ENCODE measurements around the gene DDX41. TPM values are rescaled to one million over a fixed set of nuclear protein-coding genes. Genes with fewer than 3 reads are reported as not detected.

The DDX41 gene
- polyA plus RNA-seq, 1 experiment = 71.8 TPM

- H3K4me3 ChIP-seq (ENCODE audit: low read depth, low read length) = no peak overlapping the region
- no peak for DNase-seq (ENCODE audit: low read depth, low spot score)
- H3K27me3 ChIP-seq (ENCODE audit: control insufficient read depth, insufficient read depth, low read length) = no peaks in the 10 kb centered on the region
- POLR2A ChIA-PET = no interaction called here
- no peaks in the 10 kb centered on the region for H3K9me3 ChIP-seq (ENCODE audit: control insufficient read depth, insufficient read depth, low read length)
- no peak overlapping the region for H3K27ac ChIP-seq (ENCODE audit: low read depth, low read length)
- CTCF ChIA-PET = interaction anchor here (2.1 kb wide), 1 partner anchor 11 kb away, joined by 6 read pairs; no protein-coding TSS in a partner anchor
- TF ChIP-seq, protein P1, sequence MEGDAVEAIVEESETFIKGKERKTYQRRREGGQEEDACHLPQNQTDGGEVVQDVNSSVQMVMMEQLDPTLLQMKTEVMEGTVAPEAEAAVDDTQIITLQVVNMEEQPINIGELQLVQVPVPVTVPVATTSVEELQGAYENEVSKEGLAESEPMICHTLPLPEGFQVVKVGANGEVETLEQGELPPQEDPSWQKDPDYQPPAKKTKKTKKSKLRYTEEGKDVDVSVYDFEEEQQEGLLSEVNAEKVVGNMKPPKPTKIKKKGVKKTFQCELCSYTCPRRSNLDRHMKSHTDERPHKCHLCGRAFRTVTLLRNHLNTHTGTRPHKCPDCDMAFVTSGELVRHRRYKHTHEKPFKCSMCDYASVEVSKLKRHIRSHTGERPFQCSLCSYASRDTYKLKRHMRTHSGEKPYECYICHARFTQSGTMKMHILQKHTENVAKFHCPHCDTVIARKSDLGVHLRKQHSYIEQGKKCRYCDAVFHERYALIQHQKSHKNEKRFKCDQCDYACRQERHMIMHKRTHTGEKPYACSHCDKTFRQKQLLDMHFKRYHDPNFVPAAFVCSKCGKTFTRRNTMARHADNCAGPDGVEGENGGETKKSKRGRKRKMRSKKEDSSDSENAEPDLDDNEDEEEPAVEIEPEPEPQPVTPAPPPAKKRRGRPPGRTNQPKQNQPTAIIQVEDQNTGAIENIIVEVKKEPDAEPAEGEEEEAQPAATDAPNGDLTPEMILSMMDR (IDR thresholded peaks at IDR 0.05; ENCODE audit: low read depth, low read length) = no peak
Measured at GRCh38 chr5:177511796-177512675, 4.7 kb downstream of the DDX41 start.

GRCh38 chr5:177511181-177511580 is 5.6 kb downstream of the DDX41 start:
- Histone ChIP-seq H3K9me3 (ENCODE audit: control insufficient read depth, insufficient read depth, low read length) (no peaks in the 10 kb centered on the region), H3K27ac (ENCODE audit: low read depth, low read length) (no peak overlapping the region), H3K4me3 (ENCODE audit: low read depth, low read length) (no peak overlapping the region), H3K27me3 (ENCODE audit: control insufficient read depth, insufficient read depth, low read length) (no peaks in the 10 kb centered on the region)
- no peak for DNase-seq (ENCODE audit: low read depth, low spot score)
- TF ChIP-seq, protein P1 (IDR thresholded peaks at IDR 0.05; ENCODE audit: low read depth, low read length) = no peak
- POLR2A ChIA-PET = no interaction called here
- CTCF ChIA-PET = interaction anchor here (2.1 kb wide), 1 partner anchor 10 kb away, joined by 6 read pairs; no protein-coding TSS in a partner anchor

DNA sequence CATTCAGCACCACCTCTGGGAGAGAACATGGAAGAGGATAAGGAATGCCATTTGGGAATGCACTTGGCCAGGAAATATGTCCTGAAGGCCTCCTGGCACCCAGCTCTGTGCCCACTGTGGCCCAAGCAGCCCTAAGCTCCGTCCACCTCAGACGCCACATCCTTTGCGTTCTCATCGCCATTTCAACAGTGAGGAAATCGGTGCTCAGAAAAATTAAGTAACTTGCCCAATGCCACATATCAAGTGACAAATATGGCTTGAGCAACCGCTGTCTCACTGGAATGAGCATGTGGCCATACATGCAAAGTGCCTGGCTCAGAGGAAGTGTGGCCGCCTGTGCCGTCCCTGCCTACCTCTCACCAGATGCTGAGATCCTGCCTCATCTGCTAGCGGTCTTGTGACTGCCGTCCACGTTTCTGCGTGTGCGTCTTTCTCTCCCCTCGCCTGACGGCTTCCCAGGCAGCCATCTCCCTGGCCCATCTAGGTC is 6.2 kb downstream of the DDX41 start:
- H3K4me3 ChIP-seq (ENCODE audit: low read depth, low read length) = no peak overlapping the region
- CTCF ChIA-PET = interaction anchor here (2.1 kb wide), 1 partner anchor 10 kb away, joined by 6 read pairs; no protein-coding TSS in a partner anchor
- H3K9me3 ChIP-seq (ENCODE audit: control insufficient read depth, insufficient read depth, low read length) = no peaks in the 10 kb centered on the region

DNA sequence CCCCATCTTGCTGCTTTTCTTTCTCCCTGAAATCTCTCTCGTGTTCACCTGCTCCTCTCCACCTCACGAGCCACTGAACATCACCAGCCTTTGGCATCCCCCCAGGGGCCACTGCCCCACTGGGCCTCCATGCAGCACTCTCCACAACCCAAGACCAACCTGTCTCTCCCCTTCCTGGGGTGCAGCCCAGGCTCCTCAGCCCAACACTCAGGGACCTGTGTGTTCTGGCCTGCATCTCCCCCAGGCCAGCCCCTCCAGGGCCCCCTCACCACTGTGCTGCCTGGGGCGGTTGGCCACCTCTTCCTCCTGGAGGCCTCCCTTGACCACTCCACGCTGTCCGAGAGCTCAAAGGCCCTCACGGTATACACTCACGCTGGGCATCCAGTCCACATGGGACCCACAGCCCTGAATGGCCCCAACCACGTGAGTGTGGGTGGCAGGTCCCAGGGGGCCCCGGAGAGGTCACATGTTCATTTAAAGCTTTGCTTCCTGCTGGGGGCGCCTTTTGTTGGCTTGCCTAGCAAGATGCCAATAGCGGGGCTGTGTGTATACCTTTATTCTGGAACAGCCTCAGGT is 6.7 kb downstream of the DDX41 start:
- no peaks in the 10 kb centered on the region for H3K9me3 ChIP-seq (ENCODE audit: control insufficient read depth, insufficient read depth, low read length)
- POLR2A ChIA-PET = no interaction called here

More for the DNA sequence above, 6.2 kb downstream of the DDX41 start:
- DNase-seq (ENCODE audit: low read depth, low spot score) = no peak
- POLR2A ChIA-PET = no interaction called here
- Histone ChIP-seq H3K27me3 (ENCODE audit: control insufficient read depth, insufficient read depth, low read length) (no peaks in the 10 kb centered on the region), H3K27ac (ENCODE audit: low read depth, low read length) (no peak overlapping the region)
- TF ChIP-seq, protein P1 (IDR thresholded peaks at IDR 0.05; ENCODE audit: low read depth, low read length) = no peak

More for the DNA sequence above, 6.7 kb downstream of the DDX41 start:
- H3K27me3 ChIP-seq (ENCODE audit: control insufficient read depth, insufficient read depth, low read length) = no peaks in the 10 kb centered on the region
- CTCF ChIA-PET = interaction anchor here (2.1 kb wide), 1 partner anchor 9 kb away, joined by 6 read pairs; no protein-coding TSS in a partner anchor
- TF ChIP-seq, protein P1 (IDR thresholded peaks at IDR 0.05; ENCODE audit: low read depth, low read length) = no peak
- no peak overlapping the region for H3K27ac ChIP-seq (ENCODE audit: low read depth, low read length)
- no peak for DNase-seq (ENCODE audit: low read depth, low spot score)
- no peak overlapping the region for H3K4me3 ChIP-seq (ENCODE audit: low read depth, low read length)

All from AG04450 (cell line).